GM23248 (cell line): ENCODE measurements around the gene ARMS2.

Source experiments
- EZH2 ChIP-seq: fragments of 200-600 bp; sonication (generic); IDR thresholded peaks from 2 replicates; pipeline ENCODE4 v1.6.1; 2018; ENCODE audit warnings: antibody characterized with exemption, mild to moderate bottlenecking; ENCODE audit not compliant: insufficient read depth, poor library complexity, severe bottlenecking
- EZH2phosphoT487 ChIP-seq: fragments of 200-600 bp; sonication (generic); IDR thresholded peaks from 2 replicates; pipeline ENCODE4 v1.6.1; 2018; ENCODE audit warnings: antibody characterized with exemption, moderate library complexity, mild to moderate bottlenecking, low read depth; ENCODE audit not compliant: insufficient read depth

DNA sequence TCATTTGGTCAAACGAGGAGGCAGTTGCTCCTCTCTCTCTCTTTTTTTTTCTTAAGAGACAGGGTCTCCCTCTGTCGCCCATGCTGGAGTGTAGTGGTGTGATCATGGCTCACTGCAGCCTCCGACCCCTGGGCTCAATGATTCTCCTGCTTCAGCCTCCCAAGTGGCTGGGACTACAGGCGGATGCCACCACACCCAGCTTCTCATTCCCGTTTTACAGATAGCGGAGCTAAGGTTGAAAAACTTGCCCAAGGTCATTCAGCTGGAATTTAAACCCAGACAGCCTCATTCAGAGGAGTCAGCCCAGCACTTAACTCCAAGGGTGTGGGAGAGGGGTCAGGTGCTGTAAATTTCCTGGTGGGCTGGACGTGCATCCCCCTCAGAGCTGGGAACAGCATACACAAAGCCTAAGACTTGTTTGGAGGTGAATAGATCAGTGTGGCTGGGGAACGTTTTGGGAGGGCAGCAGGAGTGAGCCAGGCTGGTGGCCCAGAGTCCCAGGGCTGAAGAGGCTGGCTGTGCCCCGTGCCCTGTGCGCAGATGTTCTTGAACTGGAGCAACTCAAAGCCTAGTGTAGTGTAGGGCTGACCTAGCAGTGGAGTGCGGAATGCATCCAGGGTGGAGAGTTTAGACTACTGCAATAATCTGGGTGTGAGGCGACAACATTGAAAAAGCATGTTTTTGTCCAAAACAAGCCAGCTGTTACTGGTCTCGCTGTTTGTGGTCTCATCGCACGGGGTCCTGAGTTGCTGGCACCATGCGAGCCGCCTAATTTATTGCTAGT, 9.2 kb downstream of the ARMS2 start:
- TF ChIP-seq EZH2phosphoT487, result no peak
- TF ChIP-seq EZH2, result no peak
